ELR (cell line): Measurements from ENCODE around the gene SPDYE16.
"Not testable (repeated sequence)": the region's sequence is repeated elsewhere in the genome, so short reads cannot be mapped to it uniquely, and the experiment has no call there.

Source experiments
- DNase-seq: peaks from one replicate; pipeline ENCODE4 v3.0.0-alpha.2; 2015; ENCODE audit warnings: low read depth

The SPDYE16 gene

DNA sequence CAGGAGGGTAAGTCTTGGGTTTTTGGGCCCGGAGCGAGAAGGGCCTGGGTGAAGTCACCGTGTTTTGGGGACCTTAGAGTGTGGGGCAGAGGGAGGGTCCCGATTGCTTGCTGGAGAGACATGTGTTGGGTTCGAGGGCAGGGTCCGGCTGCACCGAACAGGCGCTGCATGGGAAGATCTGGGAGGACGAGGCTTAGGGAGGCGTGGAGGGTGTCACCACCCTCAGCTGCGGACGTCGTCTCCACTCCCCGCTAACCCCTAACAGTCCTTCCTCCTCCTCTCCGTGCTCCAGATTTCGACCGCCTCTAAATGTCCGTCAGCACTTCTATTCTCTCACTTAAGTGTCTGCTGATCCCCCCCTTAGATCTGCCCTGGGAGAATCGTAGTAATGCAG lies 6.8 kb upstream of the SPDYE16 start:
- DNase-seq = not testable (repeated sequence)

DNA sequence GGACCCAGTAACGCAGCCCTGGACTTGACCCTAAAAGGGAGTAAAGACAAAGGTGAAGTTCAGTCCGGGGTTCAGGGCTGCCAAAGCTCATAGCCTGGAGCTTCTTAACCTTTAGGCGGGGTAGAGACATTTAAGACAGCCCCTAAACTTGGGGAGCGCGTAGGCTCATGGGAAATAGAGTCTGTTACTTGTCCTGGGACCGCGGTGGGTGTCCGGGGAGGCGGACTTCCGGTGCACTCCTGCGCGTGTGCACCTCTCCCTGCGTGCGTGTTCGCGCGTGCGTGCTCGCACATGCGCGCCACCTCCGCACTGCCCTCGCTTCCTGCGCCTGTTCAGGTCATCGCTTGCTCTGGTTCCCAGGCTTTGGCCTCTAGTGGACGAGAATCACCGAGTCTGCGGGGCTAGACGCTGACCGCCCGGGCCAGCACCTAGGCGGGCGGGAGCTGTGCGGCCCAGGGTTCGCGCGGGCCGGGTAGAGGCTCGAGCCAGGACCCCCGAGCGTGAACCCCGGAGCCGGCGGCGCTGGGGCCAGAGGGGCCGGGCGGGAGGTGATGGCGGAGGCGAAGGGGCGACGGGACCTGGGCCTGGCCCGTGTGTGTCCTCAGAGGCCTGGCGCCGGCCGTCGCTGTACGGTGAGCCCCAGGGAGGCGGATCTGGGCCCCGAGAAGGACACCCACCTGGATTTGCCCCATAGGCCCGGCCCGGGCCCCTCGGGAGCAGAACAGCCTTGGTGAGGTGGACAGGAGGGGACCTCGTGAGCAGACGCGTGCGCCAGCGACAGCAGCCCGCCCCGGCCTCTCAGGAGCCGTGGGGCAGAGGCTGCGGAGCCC lies 6.1 kb upstream of the SPDYE16 start:
- peak; percentile 81 for DNase-seq

DNA sequence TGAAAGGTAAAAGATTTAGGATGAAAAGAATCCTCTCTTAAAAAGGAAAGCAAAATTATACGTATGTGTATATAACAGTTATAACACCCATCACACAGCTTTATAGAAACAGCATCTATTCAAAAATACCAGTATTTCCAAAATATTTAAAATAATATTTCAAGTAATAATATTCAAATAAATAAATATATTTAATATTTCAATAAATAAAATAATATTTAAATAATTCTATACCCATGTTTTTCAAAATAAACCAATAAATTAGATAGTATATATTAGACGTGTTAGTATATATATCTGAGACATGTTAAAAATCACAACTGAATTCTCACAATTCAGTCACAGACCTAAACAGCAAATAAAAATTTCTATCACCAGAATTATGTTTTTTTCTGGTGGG lies 11.5 kb downstream of the SPDYE16 start:
- DNase-seq = not testable (repeated sequence)

DNA sequence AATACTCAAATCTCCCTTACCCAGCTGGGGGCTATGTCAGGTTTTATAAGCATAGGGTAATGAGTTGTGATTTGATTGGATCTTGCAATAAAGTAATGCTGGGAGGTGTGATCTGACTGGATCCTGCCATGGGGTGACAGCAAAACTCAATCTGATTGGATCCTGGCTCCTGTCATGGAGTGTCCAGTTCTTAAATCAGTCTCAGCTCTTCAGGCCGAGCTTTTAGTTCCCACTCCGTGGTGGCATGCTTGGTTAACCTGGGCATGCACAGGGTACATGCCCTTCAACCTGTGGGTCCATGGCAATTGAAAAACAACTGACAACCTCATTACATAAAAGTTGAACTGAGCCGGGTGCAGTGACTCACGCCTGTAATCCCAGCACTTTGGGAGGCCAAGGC lies 16.9 kb downstream of the SPDYE16 start:
- DNase-seq = not testable (repeated sequence)

DNA sequence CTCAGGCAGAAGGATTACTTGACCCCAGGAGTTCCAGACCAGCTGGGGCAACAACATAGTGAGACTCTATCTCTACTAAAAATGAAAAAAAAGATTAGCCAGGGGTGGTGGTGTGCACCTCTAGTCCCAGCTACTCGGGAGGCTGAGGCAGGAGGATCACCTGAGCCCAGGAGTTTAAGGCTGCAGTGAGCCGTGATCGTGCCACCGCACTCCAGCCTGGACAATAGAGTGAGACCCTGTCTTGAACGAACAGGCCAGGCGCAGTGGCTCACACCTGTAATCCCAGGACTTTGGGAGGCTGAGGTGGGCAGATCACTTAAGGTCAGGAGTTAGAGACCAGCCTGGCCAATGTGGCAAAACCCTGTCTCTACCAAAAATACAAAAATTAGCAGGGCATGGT lies 26.2 kb downstream of the SPDYE16 start:
- DNase-seq = not testable (repeated sequence)

DNA sequence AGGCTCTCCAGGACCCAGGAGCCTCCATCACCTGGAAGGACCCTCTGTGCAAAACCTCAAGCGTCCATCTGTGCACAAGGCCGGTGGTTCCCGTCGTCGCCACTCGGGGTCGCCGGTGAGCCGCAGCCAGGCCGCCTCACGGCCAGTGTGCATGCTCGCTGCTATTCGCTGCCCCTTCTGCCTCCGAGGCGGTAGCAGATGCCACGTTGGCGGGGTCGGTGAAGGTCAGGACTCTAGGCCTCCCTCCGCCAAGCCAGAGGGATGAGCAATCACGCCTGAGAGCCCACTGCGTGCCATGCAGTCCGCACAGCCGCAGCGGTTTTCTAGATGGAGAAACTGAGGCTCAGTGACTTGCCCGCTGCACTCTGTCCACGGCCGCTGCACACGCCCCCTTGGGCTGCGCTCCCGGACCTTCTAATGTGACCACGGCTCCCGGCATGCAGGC lies 27.1 kb downstream of the SPDYE16 start:
- peak; percentile 62 for DNase-seq

DNA sequence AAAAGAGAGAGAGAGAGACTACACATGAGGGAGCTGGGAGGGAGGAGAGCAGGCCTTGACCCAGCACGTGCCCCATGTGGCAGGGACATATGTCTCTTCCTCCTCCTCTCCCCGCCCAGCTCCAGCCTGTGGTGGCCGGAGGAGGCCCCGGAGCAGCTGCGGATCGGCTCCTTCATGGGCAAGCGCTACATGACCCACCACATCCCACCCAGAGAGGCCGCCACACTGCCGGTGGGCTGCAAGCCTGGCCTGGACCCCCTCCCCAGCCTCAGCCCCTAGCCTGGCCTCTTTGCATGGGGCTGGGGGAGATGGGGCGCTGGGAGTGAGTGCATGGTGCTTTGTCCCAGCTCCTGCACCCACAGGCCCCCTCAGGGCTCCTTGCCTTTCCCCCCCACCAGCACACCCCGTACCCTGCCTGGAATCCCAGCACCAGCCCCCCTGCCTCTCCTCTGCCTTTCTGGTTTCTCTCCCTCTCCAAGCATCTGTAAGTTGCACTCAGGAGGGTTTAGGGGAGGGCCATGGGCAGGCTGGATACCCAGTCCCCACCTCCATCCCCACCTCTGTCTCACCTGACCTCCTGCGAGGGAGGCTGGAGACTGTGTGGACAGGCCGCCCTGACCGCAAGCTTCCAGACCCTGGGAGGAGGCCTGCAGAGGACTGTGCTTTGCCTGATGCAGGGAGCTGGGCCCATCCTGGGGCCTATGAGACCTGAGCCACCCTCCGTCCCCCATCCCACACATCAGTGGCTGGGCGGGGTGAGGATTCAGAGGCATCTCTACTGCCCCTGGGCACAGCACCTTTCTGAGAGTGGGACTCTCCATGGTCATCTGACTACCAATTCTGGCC lies 27.9 kb downstream of the SPDYE16 start:
- no peak for DNase-seq

DNA sequence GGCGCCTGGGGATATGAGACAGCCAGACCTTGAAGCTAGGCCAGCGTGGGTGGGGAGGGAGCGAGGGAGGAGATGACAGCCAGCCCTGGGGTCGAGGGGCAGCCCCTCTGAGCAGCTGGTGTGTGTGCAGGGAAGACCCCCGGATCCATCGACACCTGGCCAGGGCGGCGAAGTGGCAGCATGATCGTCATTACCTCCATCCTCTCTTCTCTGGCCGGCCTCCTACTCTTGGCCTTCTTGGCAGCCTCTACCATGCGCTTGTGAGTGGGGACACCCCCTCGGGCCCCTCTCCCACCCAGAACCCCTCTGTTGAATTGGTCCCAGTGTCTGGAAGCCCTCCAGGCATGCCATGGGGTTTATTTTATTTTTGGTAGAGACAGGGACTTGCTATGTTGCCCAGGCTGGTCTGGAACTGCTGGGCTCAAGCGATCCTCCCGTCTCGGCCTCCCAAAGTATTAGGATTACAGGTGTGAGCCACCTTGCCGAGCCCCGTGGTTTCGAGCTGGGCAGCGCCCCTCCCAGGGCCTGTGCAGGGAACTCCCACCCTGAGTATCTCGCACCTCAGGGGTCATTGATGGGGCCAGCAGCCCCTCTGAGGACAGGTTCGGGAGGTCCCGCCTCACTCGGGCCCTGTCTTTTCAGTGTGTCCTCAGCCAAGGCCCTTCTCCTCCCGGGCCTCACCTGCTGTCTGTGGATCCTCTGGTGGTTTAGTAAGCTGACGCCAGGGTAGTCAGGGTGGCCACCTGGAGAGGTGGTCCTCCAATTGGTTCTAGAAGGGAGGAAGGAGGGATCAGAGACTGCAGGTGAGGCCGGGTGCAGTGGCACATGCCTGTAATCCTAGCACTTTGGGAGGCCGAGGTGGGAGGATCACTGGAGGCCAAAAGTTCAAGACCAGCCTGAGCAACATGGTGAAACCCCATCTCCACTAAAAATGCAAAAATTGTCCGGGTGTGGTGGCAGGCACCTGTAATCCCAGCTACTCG lies 29.0 kb downstream of the SPDYE16 start:
- no peak for DNase-seq

DNA sequence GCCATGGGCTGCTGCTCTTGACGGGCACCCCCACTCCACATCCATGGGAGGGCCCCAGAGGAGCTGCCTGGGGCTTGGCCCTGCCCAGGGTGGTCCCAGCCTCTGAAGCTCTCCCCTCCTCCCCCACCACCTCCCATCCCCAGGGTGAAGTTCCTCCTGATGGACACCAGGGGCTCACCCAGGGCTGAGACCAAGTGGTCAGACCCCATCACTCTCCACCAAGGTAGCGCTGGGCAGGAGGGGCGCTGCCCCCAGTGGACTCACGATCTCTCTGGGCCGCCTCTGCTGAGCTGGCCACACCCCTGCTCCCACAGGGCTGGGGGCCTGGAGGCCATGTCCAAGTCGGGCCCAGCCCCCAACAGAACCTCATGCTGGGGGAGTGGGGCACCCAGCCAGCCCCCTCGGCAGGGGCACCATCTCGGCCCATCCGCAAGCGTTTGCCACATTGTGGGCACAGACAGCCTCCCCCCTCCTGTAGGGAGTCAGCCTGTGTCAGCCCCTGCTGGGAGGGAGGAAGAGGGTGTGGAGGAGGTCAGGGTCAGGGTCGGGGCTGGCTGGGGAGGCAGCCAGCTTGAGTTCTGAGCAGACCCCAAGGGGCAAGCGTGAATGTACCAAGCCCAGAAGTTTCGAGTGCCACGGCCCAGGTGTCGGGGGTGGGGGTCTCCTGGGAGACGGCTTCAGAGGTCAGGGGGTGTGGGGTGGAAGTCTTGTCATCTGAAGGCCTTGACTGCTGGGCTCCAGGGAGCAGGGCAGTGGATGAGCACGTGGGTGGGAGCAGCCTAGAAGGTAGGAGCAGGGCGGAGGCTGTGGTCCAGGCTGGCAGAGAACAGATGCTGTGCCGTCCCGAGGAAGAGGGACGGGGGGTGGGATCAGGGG lies 29.9 kb downstream of the SPDYE16 start:
- DNase-seq = peak; percentile 45

DNA sequence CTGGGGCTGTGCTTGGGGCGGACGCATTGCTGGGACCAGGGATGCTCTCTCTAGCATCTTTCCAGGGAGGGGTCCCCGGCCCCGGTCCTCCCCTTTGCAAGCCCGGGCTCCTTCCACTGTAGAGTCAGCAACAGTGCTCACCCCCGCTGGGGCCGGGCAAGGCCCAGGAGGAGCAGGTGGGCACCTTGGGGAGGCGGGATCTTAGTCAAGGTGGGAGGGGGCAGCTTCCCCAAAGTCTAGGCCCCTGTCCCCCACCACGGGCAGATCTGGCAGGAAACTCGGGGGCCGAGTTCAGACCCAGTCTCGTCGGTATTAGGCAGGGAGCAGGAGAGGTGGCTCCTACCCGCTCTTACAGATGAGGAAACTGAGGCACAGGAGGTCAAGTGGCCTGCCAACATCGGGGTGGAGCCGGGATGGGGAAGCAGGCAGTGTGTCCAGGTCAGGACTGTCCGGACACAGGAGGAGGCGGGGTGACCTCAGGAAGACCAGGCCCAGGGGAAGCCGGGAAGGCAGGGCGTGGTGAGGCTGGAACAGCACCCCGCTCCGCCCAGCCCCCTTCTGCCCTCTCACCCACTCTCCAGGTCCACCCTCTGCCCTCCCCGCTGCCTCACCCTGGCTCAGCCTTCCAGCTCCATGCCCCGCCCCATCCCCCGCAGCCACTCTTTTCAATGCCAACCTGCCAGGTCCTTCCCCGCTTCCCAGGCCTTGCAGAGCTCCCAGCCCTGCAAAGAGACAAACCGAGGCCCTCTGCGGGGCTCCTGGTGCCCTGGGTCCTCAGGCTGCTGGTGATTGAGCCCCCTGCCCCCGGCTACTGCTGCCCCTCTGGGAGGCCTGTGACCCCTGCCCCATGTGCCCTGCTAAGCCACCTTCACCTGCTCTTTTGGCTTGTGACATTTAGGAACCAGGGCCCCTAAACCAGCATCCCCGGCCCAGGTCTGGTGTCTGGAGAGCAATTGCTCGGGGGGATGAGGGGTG lies 30.9 kb downstream of the SPDYE16 start:
- not testable (repeated sequence) for DNase-seq

DNA sequence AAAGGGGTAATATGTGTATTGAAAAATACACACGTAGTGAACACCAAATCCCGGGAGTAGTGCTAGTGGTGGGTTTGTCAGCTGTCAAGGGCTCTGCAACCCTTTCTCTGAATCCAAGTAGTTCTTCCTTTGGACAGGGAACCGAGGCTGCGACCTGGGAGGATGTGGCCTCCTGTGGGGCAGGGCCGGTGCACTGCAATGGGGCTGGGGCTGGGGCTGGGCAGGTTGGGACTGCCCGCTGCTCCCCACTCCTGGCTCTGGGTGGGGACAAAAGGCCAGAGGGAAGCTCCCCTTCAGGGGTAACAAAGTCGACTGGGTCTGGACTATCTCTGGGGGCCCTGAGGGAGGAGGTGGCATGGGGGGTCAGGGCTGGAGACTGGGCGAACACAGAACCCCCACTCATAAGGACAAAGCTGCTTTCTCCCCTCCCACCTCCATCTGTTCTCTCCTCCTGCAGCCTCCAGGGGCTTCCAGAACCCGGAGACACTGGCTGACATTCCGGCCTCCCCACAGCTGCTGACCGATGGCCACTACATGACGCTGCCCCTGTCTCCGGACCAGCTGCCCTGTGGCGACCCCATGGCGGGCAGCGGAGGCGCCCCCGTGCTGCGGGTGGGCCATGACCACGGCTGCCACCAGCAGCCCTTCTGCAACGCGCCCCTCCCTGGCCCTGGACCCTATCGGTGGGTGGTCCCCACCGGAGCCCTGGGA lies 31.7 kb downstream of the SPDYE16 start:
- DNase-seq = not testable (repeated sequence)

DNA sequence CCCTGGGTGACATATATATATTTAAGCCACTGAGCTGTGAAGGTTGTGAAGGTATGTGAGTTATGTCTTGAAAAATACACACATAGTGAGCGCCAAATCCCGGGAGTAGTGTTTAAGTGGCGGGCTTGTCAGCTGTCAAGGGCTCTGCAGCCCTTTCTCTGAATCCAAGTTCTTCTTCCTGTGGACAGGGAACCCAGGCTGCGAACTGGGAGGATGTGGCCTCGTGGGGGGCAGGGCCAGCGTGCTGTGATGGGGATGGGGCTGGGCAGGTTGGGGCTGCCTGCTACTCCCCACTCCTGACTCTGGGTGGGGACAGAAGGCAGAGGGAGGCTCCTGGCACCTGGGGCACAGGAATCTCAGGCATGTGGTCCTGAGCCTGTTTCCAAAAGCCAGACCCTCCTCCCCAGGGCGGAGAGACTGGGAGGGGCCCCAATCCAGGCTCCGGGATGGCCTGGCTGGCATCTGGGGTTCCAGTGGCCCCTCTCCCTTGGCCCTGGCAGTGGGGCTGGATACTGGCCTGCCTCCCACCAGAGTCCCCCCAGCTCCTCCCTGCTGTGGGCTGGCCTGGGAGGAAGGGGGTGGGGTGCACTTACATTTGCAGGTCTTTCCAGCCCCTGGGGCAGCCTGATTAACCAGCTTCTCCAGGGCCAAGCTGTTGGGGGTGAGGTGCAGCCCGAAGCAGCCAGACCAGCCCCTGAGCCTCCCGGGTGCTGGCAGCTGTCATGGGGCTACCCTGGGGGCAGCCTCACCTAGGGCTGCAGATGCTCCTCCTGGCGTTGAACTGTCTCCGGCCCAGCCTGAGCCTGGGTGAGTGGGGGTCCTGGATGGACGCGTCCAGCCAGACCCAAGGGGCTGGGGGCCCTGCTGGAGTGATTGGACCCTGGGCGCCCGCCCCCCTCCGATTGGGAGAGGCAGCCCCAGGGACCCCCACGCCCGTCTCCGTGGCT lies 32.9 kb downstream of the SPDYE16 start, which contains the start of gene UPK3B:
Gene UPK3B (plus strand): TSS at position 622 of the 947 bp plus-strand sequence. CDS start 101 bp downstream, at position 723.
- no peak for DNase-seq

DNA sequence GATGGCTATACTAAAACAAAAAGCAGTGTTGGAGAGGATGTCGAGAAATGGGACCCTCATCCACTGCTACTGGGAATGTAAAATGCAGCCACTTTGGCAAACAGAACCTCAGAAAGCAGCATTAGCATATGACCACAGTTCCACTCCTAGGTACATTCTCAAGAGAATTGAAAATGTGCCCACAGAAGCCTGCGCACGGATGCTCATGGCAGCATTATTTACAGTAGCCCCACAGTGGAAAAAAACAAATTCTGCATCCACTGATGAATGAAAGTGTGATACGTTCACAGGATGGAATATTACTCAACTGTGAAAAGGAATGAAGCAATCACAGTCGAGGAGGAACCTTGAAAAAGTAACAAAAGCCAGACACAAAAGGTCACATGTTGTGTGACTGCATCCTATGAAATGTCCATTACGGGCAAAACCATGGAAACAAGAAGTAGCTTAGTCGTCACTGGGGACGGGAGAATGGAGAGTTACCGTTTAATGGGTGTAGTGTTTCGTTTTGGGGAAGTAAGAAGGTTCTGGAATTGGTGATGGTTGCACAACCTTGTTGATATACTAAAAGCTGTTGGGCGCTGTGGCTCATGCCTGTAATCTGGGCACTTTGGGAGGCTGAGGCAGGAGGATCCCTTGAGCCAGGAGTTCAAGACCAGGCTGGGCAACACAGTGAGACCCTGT lies 35.2 kb downstream of the SPDYE16 start:
- DNase-seq = no peak

DNA sequence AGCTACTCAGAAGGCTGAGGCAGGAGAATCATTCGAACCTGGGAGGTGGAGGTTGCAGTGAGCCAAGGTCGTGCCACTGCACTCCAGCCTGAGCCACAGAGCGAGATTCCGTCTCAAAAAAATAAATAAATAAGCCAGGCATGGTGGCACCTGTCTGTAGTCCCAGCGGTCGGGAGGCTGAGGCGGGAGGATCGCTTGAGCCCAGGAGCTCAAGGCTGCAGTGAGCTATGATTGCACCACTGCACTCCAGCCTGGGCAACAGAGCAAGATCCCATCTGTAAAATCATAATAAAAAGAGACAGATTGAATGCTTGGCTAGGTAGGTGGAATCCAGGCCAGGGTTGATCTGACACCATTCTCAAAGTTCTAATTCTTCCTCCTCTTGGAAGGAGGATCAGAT lies 36.5 kb downstream of the SPDYE16 start:
- DNase-seq = not testable (repeated sequence)

DNA sequence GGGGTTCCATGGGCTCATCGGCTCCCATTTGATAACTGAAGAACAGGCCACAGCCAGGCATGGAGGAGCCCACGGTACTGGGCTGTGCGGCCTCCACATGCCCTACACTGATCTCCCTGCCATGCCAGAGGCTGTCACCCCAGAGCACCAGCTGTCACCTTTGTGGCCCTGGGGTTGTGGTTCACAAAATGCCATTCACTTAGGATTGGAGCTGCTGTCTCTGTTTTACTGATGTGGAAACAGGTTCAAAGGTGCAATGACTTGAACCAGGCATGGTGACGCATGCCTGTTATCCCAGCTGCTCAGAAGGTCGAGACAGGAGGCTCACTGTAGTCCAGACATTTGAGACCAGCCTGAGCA lies 37.0 kb downstream of the SPDYE16 start:
- DNase-seq = no peak

DNA sequence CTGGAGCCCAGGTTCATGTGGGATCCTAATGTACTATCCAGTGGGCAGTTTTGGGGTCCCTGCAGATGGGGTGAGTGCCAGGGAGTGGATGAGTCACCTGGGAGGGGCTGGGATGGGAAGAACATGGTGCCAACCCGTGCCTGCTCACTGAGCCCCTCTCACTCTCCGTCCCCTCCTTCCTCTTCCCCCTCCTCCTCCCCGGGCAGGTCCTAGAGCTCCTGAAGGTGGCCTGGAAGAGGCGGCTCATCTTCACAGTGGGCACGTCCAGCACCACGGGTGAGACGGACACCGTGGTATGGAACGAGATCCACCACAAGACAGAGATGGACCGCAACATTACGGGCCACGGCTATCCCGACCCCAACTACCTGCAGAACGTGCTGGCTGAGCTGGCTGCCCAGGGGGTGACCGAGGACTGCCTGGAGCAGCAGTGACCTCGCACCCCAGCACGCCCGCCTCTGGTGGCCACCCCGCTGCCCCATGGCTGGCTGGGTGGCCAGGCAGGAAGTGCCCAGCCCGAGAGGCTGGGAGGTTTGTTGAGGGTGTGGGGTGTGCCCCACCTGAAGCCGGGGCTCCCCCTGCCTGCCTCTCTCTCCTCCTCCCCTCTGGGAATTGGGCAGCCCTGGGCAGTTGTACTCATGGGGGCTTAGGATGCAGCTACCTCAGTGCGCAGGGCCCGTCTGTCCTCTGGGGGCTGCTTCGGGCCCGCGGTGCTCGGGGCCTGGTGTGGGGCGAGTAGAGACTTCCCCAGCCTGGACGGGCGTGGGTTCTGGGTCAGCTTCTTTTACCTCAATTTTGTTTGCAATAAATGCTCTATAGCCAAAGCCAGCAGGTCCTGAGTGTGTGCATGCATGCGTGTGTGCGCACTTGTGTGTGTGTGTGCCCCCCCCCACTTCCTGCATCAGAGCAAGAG lies 37.7 kb downstream of the SPDYE16 start:
- no peak for DNase-seq
